ENCODE data around the gene TSEN15. TPM values are rescaled to one million over a fixed set of nuclear protein-coding genes. Genes with fewer than 3 reads are reported as not detected.

TSEN15 gene
- total RNA-seq, 1 donor from 2014 or later = 27.2 TPM

DNA sequence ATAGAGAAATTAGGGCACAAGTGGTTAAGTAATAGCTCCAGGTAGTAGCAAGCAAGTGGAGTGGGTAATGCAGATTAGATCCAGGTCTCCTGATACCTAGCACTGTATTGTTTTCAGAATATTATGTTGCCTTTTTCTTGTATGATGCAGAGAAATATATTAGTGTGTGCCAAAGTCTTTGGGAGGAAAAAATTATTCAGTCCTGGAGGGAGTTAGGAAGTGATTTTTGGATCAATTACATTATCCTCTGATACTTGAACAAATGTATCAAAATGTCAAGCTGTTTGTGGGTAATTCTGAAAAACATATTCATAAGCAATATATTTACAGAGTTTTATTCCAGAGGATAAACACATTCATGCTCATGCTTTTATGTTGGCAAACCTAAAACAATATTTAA, 28.8 kb downstream of the TSEN15 start:
- Histone ChIP-seq H3K27me3 (no peaks in the 10 kb centered on the region), H3K27ac (no peak overlapping the region), H3K36me3 (no peaks in the 10 kb centered on the region), H3K4me3 (no peak overlapping the region), H3K9me3 (no peaks in the 10 kb centered on the region), H3K4me1 (no peaks in the 10 kb centered on the region)
- DNase-seq (no peak), ATAC-seq (no peak)
- TF ChIP-seq, protein P1, sequence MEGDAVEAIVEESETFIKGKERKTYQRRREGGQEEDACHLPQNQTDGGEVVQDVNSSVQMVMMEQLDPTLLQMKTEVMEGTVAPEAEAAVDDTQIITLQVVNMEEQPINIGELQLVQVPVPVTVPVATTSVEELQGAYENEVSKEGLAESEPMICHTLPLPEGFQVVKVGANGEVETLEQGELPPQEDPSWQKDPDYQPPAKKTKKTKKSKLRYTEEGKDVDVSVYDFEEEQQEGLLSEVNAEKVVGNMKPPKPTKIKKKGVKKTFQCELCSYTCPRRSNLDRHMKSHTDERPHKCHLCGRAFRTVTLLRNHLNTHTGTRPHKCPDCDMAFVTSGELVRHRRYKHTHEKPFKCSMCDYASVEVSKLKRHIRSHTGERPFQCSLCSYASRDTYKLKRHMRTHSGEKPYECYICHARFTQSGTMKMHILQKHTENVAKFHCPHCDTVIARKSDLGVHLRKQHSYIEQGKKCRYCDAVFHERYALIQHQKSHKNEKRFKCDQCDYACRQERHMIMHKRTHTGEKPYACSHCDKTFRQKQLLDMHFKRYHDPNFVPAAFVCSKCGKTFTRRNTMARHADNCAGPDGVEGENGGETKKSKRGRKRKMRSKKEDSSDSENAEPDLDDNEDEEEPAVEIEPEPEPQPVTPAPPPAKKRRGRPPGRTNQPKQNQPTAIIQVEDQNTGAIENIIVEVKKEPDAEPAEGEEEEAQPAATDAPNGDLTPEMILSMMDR (IDR thresholded peaks at IDR 0.05) = no peak
- intact Hi-C loops (cut with DNase I) = no loop called here

DNA sequence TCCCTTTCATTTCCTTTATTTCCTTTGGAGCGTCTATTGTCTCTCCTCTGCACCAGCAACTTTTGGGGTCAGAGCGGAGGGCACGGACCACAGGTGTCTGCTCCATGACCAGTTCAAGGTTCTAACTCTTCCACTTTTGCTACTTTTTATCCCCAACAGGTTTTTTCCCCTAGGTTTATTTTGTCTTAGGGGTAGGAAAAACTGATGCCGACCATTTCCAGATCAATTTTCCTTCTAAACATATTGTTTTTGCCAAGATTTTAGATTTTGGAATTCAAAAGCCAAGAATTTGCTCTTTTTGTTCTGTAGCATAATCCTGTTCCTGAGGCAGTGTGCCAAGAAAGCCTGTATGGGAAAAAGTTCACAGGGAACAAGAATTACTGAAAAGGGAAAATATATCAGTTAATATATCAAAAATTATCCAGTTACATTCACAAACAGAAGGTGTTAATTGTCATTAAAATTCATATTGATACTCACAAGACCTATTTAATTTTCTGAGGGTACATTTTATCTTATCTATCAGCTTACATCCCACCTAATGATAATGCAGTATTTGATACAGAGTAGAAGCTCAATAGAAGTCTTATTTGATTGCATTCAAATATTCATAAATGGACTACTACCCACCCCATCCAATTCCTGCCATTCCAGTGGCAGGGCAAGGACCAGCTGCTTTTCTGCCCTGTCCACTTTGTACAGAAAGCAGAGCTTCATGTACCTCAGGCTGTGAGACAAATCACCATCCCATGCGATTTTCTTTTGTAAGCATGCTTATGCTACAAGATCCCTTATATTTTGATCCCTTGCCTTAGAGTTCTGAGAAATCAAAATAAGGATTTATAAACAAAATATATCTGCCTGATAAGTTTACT, 31.2 kb downstream of the TSEN15 start:
- Histone ChIP-seq H3K36me3 (no peaks in the 10 kb centered on the region), H3K9me3 (no peaks in the 10 kb centered on the region), H3K4me1 (no peaks in the 10 kb centered on the region), H3K27ac (no peak overlapping the region), H3K4me3 (no peak overlapping the region), H3K27me3 (no peaks in the 10 kb centered on the region)
- DNase-seq (no peak), ATAC-seq (no peak)
- intact Hi-C loops (cut with DNase I) = no loop called here
- TF ChIP-seq, protein P1 (IDR thresholded peaks at IDR 0.05) = no peak

DNA sequence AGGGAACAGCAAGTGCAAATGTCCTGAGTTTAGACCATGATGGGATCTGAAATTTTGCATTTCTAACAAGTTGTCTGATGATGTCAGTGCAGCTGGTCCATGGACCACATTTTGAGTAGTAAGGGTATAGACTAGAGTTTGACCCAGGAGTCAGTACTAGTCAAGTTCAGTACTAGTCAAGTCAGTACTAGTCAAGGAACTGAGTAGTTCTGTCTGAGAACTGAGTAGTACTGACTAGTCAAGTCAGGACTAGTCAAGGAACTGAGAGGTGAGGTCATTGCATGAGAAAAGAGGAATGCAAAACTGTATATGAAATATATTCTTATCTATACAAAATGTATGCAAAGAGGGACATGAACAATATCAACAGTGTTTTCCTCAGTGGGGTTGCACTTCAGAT, 34.1 kb downstream of the TSEN15 start:
- Histone ChIP-seq H3K4me3 (no peak overlapping the region), H3K36me3 (no peaks in the 10 kb centered on the region), H3K27ac (no peak overlapping the region), H3K4me1 (no peaks in the 10 kb centered on the region), H3K27me3 (no peaks in the 10 kb centered on the region), H3K9me3 (no peaks in the 10 kb centered on the region)
- intact Hi-C loops (cut with DNase I) = no loop called here
- TF ChIP-seq, protein P1 (IDR thresholded peaks at IDR 0.05) = no peak
- ATAC-seq (no peak), DNase-seq (no peak)

DNA sequence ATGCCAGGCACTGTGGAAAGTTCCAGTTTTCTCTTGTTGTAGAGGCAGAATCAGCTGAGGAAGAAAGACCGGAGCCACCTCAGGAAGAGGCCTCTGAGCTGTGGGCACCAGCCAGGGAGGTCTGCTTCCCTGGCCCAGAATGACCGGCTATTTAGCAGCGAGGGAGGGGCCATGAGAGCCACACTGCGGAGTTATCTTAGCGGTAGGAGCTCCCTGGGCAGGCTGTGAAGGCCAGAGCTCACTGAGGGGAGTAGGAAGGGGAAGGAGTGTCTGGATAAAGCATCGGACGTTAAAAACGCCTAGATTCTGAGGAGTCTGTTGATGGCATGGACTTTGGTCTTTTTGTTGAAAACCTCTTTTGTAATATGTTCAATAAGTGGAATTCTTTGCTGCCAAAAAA, 36.5 kb downstream of the TSEN15 start:
- Histone ChIP-seq H3K36me3 (no peaks in the 10 kb centered on the region), H3K27me3 (no peaks in the 10 kb centered on the region), H3K27ac (no peak overlapping the region), H3K4me1 (no peaks in the 10 kb centered on the region), H3K9me3 (no peaks in the 10 kb centered on the region), H3K4me3 (no peak overlapping the region)
- intact Hi-C loops (cut with DNase I) = no loop called here
- DNase-seq (no peak), ATAC-seq (no peak)
- TF ChIP-seq, protein P1 (IDR thresholded peaks at IDR 0.05) = no peak

DNA sequence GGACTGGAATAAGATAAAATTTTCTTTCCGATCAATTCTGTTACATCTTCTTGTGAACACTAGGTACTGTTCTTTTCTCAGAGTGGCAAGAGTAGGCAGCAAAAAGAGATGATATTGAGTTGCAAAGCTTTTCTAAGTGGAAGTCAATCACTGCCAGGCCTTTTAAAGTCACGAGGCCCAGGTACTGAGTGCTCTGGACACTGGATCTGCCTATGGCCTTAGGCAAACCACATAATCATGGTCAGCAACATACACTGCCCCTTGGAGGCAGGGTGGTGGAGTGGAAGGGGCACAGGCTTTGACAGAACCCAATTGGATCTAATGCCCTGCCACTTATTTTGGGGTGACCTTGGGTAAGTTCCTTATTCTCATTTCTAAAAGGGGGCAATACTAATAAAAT, 41.5 kb downstream of the TSEN15 start:
- Histone ChIP-seq H3K9me3 (no peaks in the 10 kb centered on the region), H3K4me1 (no peaks in the 10 kb centered on the region), H3K4me3 (no peak overlapping the region), H3K36me3 (no peaks in the 10 kb centered on the region), H3K27ac (no peak overlapping the region), H3K27me3 (no peaks in the 10 kb centered on the region)
- ATAC-seq (no peak), DNase-seq (no peak)
- TF ChIP-seq, protein P1 (IDR thresholded peaks at IDR 0.05) = no peak
- intact Hi-C loops (cut with DNase I) = no loop called here
